Ovary (tissue), 3 donors: ENCODE results near the gene GPT2.

Source experiments
- POLR2A ChIP-seq: fragments of 450-650 bp; IDR thresholded peaks from one replicate; pipeline ENCODE4 v1.6.1; 2017; ENCODE audit warnings: antibody characterized with exemption, mild to moderate bottlenecking, moderate library complexity
- TF ChIP-seq, protein P1 (sequence below), 3 donors: fragments of 450-650 bp in 2 of 3; fragments of 200-600 bp in 1 of 3; IDR thresholded peaks; one replicate each; pipeline versions ENCODE4 v1.5.1 to v1.8.0; 2016 to 2022; ENCODE audit warnings: antibody characterized with exemption in 3 of 3, mild to moderate bottlenecking in 1 of 3
- donor health status: DM: no; HTN: no; CAD: no.

DNA sequence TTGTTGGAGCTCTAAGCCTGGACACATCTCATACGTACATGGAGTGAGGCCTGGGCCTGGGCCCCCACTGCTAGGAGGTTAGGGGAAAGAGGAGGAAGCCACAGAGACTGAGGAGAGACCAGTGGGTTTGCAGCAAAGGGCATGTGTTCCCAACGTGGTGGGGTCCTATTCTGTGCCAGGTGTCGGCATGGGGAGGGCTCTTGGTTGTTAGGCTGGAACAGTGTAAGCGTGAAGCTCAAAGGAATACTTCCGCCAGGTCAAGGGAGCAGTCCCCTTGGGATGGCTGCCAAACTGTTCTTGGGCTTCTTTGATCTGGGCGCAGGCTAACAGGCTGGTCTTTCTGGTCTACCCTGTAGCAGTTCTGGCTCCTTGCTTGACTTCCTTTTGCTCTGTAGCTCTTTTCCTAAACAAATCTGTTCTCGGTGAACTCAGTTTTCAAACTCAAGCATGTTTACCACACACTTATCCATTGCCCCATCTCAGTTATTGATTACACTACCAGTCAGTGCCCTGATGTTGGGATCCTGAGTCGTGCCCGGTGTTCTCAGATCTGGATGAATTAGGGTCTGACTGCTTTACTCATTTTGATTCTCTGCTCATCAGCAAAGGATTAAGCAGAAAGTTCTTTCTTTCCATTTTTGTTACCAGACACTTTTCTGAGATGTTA, 36.4 kb downstream of the GPT2 start:
- no peak for TF ChIP-seq POLR2A
- TF ChIP-seq, protein P1, sequence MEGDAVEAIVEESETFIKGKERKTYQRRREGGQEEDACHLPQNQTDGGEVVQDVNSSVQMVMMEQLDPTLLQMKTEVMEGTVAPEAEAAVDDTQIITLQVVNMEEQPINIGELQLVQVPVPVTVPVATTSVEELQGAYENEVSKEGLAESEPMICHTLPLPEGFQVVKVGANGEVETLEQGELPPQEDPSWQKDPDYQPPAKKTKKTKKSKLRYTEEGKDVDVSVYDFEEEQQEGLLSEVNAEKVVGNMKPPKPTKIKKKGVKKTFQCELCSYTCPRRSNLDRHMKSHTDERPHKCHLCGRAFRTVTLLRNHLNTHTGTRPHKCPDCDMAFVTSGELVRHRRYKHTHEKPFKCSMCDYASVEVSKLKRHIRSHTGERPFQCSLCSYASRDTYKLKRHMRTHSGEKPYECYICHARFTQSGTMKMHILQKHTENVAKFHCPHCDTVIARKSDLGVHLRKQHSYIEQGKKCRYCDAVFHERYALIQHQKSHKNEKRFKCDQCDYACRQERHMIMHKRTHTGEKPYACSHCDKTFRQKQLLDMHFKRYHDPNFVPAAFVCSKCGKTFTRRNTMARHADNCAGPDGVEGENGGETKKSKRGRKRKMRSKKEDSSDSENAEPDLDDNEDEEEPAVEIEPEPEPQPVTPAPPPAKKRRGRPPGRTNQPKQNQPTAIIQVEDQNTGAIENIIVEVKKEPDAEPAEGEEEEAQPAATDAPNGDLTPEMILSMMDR (IDR thresholded peaks at IDR 0.05), result no peak
